ENCODE data around the gene DIP2A. TPM values are rescaled to one million over a fixed set of nuclear protein-coding genes. Genes with fewer than 3 reads are reported as not detected.

The DIP2A gene
- total and polyA plus RNA-seq, 2 of the 13 experiments (the other 11 are each of a cell fraction or from before 2014, with no cell fraction given), result 18.5 to 37.6 TPM

Small RNA genes lying within 50 kb of the gene (small RNA-seq; reads per million reads assigned to genes)
- 0 reads per million in 3 experiments for gene RNU6-396P (ENCODE audit: insufficient read depth in 2 of 3, insufficient read length in 3 of 3, low read depth in 2 of 3, low replicate concordance in 1 of 3)

Other genes starting within 250 kb of the DIP2A start
- 73.5 and 113 TPM in 2 replicates for gene LSS, start 230.1 kb upstream of the DIP2A start, total RNA-seq (2016; rRNA removed; fragmentation: Illumina TruSeq; extraction: Trizol)
- gene LSS, start 230.1 kb upstream of the DIP2A start, polyA plus RNA-seq (2011; rRNA removed), result 72.6 and 182 TPM in 2 replicates
- 54.7 and 63.5 TPM in 2 replicates for gene MCM3AP, start 173.3 kb upstream of the DIP2A start, total RNA-seq (2016; rRNA removed; fragmentation: Illumina TruSeq; extraction: Trizol)
- 27.0 and 31.6 TPM in 2 replicates for gene MCM3AP, start 173.3 kb upstream of the DIP2A start, polyA plus RNA-seq (2011; rRNA removed)
- 6.5 and 8.9 TPM in 2 replicates for gene YBEY, start 172.5 kb upstream of the DIP2A start, total RNA-seq (2016; rRNA removed; fragmentation: Illumina TruSeq; extraction: Trizol)
- gene YBEY, start 172.5 kb upstream of the DIP2A start, polyA plus RNA-seq (2011; rRNA removed), result 8.3 and 8.9 TPM in 2 replicates
- 3.3 and 6.8 TPM in 2 replicates for gene C21orf58, start 135.0 kb upstream of the DIP2A start, total RNA-seq (2016; rRNA removed; fragmentation: Illumina TruSeq; extraction: Trizol)
- gene C21orf58, start 135.0 kb upstream of the DIP2A start, polyA plus RNA-seq (2011; rRNA removed), result 3.2 and 3.5 TPM in 2 replicates
- 12.2 and 12.4 TPM in 2 replicates for gene PCNT, start 134.7 kb upstream of the DIP2A start, total RNA-seq (2016; rRNA removed; fragmentation: Illumina TruSeq; extraction: Trizol)
- 5.6 and 7.4 TPM in 2 replicates for gene PCNT, start 134.7 kb upstream of the DIP2A start, polyA plus RNA-seq (2011; rRNA removed)
- not detected in 2 replicates for gene S100B, start 146.2 kb downstream of the DIP2A start, total RNA-seq (2016; rRNA removed; fragmentation: Illumina TruSeq; extraction: Trizol)
- gene S100B, start 146.2 kb downstream of the DIP2A start, polyA plus RNA-seq (2011; rRNA removed), result not detected in 2 replicates
- gene PRMT2, start 176.8 kb downstream of the DIP2A start, total RNA-seq (2016; rRNA removed; fragmentation: Illumina TruSeq; extraction: Trizol), result 54.4 and 63.3 TPM in 2 replicates
- 75.9 and 78.8 TPM in 2 replicates for gene PRMT2, start 176.8 kb downstream of the DIP2A start, polyA plus RNA-seq (2011; rRNA removed)

Measured in HepG2 (cell line).